ENCODE results near the gene C19orf47. TPM values are rescaled to one million over a fixed set of nuclear protein-coding genes. Genes with fewer than 3 reads are reported as not detected.

Gene C19orf47
- 4.6 and 6.9 TPM in 2 replicates for total RNA-seq (ENCODE audit: low replicate concordance)

GRCh38 chr19:40348125-40348913, at the start of gene C19orf47, which contains the start of gene PLD3:
C19orf47 (minus strand) TSS chr19:40348397; CDS start chr19:40341857, 6,540 bp downstream.
PLD3 (plus strand) TSS chr19:40348695; CDS start chr19:40366484, 17,789 bp downstream.

GRCh38 chr19:40390084-40390742, 42.0 kb upstream of the C19orf47 start, which contains the start of gene HIPK4:
HIPK4 (minus strand) TSS chr19:40390181; CDS start chr19:40389902, 279 bp downstream.

GRCh38 chr19:40284501-40285352, 63.5 kb downstream of the C19orf47 start, which contains the start of gene AKT2:
AKT2 (minus strand) TSS chr19:40285345; CDS start chr19:40265267, 20,078 bp downstream.

Other genes with a start within 250 kb of the C19orf47 start
- gene MAP3K10, start 157.0 kb downstream of the C19orf47 start, total RNA-seq (ENCODE audit: low replicate concordance), result 4.0 and 7.1 TPM in 2 replicates
- not detected in 2 replicates for gene TTC9B, start 130.0 kb downstream of the C19orf47 start, total RNA-seq (ENCODE audit: low replicate concordance)
- 0.08 and 0.12 TPM in 2 replicates for gene CCNP, start 121.7 kb downstream of the C19orf47 start, total RNA-seq (ENCODE audit: low replicate concordance)
- 58.4 and 64.4 TPM in 2 replicates for gene AKT2, start 63.1 kb downstream of the C19orf47 start, total RNA-seq (ENCODE audit: low replicate concordance)
- gene PLD3, start 298 bp upstream of the C19orf47 start, total RNA-seq (ENCODE audit: low replicate concordance), result 139 and 177 TPM in 2 replicates
- under 0.01 and 0.08 TPM in 2 replicates for gene HIPK4, start 41.8 kb upstream of the C19orf47 start, total RNA-seq (ENCODE audit: low replicate concordance)
- 0.90 and 1.3 TPM in 2 replicates for gene PRX, start 65.0 kb upstream of the C19orf47 start, total RNA-seq (ENCODE audit: low replicate concordance)
- gene SERTAD1, start 77.6 kb upstream of the C19orf47 start, total RNA-seq (ENCODE audit: low replicate concordance), result 13.0 and 21.5 TPM in 2 replicates
- 11.2 and 21.9 TPM in 2 replicates for gene SERTAD3, start 95.9 kb upstream of the C19orf47 start, total RNA-seq (ENCODE audit: low replicate concordance)
- 146 and 191 TPM in 2 replicates for gene BLVRB, start 117.3 kb upstream of the C19orf47 start, total RNA-seq (ENCODE audit: low replicate concordance)
- gene SPTBN4, start 118.6 kb upstream of the C19orf47 start, total RNA-seq (ENCODE audit: low replicate concordance), result 1.2 and 7.8 TPM in 2 replicates
- 12.5 and 19.6 TPM in 2 replicates for gene SHKBP1, start 228.5 kb upstream of the C19orf47 start, total RNA-seq (ENCODE audit: low replicate concordance)

All from smooth muscle cell of the coronary artery (primary cell).